ENCODE data around the gene FERMT3.
"Not testable (repeated sequence)": the region's sequence is repeated elsewhere in the genome, so short reads cannot be mapped to it uniquely, and the experiment has no call there.

Gene FERMT3

DNA sequence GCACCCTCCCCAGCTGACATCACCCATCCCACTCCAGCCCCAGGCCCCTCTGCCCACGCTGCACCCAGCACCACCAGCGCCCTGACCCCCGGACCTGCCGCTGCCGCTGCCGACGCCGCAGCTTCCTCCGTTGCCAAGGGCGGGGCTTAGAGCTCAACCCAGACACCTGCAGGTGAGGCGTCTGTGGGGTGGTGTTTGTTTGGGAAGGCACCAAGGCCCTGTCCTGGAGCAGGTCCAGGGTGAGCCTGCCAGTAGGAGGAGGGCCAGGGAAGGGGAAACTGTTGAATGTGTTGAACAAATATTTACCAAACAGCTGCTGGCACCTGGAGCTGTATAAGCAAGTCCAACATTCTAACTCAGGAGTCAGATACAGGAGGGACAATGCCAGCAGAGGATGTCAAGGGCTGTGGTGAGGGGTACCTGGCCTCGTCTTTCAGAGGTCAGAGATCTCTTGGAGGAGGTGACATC, 31.0 kb downstream of the FERMT3 start:
- DNase-seq: no peak

DNA sequence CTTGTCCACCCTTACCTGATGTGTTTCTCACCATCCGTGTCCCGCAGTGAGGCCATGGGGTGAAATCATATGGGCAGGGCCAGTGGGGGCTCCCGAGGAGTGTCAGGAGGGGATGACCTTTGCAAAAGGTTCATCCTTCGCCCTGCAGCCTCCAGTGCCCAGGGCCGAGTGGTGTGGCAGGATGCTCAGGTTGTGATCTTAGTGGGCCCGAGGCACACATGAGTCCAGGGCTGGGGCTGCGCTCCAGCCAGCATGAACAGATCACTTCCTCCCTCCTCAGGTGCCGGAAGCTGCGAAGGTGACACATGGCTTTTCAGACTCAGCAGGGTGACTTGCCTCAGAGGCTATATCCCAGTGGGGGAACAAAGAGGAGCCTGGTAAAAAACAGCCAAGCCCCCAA, 31.6 kb downstream of the FERMT3 start:
- DNase-seq: no peak

DNA sequence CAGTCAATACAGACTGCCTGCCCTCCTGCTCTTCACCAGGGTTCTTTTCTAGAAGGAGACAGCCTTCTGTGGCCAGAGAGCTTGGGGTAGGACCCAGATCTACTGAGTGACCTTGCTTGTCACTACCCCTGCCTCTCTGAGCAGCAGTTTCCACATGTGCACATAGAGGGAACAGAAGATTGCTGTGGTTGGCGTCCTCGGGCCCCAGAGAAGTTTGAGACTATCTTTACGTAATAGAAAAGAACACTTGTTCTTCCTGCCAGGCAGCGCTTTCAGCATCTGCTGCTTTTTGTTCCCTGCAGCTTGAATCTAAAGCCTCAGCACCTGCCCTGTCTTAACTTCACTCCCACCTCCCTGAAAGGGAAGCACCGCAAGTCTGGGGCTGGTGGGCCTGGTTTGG, 32.5 kb downstream of the FERMT3 start:
- peak; percentile 81 for DNase-seq

DNA sequence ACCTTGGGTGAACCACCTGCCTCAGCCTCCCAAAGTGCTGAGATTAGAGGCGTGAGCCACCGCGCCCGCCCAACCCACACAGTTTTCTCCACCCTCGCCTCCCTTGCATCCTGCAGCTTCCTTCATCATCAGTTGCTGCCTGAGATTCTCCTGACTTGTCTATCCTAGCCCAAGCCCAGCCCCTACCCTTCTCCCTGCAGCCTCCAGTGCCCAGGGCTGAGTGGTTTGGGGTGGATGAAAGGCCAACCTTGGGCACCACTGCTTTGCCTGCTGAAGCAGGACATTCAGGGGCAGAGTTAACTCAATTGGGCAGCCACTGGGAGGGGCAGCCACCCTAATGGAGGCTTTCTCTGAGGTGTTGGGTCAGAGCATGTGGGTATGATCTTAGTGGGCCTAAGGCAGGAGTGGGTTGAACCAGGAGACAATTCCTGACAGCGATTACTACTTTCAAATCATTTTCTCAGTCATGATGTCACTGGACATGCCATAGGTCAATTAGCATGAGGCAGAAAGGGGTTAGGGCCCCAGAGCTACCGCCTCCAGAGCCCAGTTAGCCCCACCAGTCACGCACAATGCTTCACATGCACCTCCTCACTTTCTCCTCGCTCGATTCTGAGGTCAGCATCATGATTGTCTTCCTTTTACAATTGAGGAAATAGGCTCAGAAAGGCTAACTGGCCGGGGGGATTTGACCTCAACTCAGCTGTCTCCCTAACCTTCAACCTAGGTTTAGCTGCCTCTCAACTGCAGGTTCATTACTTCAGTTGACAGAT, 33.3 kb downstream of the FERMT3 start:
- peak; percentile 70 for DNase-seq

DNA sequence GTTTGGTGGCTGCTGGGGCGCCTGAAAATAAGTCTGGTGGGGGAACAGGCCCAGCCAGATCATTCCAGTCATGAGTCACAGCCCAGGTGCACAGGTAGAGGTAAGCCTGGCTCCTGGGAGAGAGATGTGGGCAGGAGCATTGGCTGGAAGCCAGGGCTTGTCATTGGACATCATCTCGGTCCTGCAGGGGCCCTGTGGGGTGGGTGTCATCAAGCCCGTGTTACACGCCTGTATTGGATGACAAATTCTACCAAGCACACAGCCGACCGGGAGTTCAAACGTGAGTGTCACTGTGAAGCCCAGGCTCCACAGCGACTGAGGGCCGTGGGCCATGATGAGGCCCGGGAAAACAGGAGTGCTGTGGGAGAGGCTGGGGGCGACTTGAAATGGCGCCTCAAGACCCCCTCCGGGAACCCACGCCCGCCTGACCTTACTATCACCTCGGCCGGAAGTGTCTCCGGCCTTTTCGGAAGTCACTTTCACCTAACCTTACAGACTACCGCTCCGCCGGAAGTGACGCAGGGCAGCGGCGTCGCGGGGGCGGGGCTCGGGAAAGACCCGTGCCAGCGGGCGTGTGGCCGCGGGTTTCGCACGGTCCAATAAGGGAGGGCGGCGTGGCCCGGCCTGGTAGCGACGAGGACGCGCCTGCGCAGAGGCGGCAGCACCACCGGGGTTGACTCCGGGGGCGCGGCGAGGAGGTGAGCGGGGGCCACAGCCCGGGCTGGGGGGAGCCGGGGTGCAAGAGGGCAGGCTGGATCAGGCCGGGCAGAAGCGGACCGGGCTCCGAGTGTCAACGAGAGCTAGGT, 34.1 kb downstream of the FERMT3 start, which contains the start of gene FKBP2:
FKBP2 (plus strand) TSS at position 661 of the 806 bp plus-strand sequence. CDS start 1,293 bp downstream, outside the sequence.
- DNase-seq: peak; percentile 91

DNA sequence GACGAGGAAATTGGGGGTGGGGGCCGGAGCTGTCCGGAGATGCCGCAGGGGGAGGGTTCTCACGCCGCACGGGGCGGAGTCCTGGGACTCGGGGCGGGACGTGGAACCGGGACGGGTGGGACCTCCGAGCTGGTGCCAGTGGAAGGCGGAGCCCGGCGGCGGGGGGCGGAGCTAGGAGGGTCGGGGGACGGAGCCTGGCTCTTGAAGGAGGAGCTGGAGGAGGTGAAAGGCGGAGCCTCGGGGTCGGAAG, 34.6 kb downstream of the FERMT3 start:
- no peak for DNase-seq

DNA sequence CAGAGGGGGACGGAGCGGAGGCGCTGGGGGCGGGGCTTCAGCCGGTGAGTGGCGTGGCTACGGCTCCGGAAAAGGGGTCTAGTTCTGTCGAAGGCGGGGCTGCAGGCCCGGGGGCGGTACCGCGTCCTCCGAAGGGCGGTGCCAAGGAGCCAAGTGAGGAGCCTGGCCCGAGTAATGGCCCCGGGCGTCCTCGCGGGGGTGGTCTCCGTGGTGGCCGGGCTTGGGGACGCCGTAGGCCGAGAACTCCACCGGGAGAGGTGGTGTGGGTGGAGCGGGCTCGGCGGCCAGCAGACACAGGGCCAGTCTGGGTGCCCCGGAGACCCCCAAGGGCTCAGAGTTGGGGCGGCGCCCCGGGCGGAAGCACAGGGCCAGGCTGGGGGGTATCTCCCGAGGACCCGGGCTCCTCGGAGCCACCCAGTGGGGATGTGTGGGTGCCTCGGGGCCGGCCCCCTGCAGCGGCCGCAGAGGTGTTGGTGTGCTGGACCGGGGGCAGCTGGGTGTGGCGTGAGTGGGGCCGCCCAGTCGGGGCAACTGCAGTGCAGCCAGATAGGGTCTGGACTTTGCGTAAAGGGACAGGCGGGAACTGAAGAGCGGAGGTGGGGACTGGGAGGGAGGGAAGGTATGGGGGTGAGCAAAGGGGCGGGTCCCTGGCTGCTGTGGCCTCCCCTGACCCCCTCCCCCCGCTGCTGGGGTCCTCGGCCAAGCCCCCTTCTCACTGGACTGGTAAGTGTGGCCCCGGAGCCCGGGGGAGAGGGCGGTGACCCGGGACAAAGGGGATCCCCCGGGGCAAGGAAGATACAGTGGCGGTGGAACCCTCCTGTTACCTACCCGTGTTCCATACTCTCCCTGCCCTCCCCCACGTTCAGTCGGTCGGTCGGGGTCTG, 35.2 kb downstream of the FERMT3 start:
- DNase-seq: peak; percentile 96

DNA sequence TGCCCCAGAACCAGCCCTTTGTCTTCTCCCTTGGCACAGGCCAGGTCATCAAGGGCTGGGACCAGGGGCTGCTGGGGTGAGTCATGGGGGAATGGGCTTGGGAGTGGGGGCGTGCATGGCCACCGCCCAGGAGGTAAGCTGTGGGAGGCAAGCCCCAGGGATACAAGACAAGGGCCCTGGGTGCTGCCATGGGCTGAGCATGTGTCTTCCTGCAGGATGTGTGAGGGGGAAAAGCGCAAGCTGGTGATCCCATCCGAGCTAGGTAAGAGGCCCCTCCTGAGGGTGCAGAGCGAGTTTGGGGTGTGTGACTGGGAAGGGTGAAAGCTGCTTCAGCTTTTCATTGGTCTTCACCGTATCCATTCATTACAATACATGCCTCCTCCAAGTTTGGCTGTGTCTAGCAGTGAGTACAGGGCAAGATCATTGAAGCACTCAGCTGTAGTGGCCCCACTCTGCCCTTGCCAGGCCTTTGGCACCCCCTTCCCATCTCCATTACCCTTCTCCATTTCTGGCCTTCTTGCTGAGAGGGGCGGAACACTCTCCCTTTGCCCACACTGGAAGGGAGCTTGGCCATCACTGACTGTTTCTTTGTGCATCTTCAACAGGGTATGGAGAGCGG, 36.8 kb downstream of the FERMT3 start:
- DNase-seq: no peak

DNA sequence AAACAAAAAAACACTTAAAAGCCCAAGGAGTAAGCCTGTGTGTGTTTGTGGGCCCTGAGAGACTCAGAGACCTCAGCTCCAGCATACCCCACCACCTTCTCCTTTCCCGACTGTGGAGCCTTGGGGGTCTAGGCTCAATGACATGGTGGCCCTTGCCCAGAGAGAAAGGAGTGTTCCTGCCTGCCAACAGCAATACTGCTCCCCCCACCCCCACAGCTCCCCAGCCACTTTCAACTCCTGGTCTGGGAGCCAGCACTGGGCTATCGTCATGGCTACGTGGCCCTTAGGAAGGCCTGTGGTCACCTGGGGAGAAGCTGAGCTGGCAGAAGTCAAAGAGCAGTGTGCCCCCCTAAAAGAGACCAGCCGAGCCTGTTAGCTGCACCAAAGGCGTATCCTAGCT, 37.6 kb downstream of the FERMT3 start:
- no peak for DNase-seq

DNA sequence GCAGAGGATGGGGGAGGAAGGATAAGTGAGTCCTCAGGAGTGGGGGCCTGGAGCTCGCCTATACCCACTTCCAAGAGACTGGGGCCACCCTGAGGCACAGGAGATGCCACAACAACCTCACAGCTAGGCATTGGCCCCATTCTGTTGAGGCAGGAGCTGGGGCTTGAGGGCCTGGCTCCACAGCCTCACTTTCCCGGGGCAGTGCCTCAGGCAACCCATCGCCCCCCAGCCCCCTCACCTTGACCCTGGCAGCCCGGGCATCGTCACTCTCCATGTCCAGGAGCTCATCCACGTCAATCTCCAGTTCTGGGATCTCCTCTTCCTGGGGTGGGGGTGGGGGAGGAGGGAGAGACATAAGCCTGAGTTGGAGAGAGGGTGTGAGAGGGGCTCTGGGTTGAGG, 38.4 kb downstream of the FERMT3 start:
- DNase-seq: no peak

DNA sequence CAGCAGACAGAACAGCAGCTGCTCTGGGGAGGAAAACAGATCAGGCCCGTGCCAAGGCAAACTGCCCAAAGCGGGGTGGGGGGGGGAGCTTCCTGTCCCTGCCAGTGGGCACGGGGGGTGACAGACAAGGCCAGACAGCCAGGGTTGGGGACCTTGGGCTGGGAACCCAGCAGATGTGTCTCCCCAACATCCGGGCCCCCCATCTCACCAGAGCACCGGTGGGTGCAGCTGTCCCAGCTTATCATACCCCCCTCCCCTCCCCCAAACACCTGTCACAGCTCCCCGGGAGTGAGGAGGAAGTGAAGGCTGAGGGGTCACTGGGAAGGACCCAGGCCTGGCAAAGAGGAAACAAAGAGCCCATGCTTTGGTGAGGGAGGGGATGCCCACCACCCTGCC, 38.9 kb downstream of the FERMT3 start:
- peak; percentile 32 for DNase-seq

DNA sequence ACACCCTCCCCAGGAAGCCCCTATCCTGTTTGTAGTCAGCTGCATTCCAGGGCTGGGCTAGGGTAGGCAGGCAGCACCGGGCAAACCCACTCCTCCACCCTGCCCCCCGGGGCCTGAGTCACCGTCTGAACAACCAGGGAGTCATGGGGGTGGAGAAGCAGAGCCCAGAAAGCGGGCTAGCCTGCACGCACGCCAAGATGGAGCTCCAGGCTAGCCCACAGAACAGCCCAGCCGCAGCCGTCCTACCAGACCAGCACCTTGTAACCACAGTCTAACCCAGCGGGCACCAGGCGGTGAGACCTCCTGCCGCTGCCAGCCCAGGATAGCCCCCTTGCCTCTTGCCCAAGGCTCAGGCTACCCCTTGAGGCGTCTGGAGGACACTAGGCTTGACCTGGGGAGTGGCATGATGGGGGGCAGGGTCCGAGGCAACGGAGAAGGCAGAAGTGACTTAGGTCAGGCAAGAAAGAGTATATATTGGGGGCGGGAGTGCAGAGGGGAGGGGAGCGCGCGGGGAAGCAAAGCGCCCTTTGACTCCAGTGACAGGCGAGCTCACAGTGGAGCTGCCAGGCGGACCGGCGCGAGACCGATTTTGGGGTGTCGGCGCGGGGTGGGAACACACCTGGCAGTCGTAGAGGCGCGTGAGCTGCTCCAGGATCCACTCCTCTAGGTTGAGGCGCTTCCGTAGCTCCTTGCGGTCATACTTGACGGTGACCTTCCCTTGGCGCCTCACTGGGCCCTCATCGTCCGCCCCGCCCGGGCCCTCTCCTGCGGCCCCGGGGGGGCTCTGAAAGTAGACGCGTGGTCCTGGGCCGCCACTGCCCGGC, 39.5 kb downstream of the FERMT3 start:
- DNase-seq: no peak

DNA sequence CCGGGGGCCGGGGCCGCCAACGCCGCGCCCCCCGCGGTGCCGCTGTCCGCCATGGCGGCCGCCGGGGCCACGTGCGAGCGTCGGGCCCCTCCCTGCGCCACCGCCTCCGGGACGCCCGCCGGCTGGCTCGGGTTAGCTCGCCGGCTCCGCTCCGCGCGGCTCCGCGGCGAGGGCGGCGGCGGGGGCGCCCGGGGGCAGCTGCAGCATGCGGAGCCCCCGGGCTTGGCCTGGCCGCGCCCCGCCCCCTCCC, 40.0 kb downstream of the FERMT3 start:
- DNase-seq: not testable (repeated sequence)

DNA sequence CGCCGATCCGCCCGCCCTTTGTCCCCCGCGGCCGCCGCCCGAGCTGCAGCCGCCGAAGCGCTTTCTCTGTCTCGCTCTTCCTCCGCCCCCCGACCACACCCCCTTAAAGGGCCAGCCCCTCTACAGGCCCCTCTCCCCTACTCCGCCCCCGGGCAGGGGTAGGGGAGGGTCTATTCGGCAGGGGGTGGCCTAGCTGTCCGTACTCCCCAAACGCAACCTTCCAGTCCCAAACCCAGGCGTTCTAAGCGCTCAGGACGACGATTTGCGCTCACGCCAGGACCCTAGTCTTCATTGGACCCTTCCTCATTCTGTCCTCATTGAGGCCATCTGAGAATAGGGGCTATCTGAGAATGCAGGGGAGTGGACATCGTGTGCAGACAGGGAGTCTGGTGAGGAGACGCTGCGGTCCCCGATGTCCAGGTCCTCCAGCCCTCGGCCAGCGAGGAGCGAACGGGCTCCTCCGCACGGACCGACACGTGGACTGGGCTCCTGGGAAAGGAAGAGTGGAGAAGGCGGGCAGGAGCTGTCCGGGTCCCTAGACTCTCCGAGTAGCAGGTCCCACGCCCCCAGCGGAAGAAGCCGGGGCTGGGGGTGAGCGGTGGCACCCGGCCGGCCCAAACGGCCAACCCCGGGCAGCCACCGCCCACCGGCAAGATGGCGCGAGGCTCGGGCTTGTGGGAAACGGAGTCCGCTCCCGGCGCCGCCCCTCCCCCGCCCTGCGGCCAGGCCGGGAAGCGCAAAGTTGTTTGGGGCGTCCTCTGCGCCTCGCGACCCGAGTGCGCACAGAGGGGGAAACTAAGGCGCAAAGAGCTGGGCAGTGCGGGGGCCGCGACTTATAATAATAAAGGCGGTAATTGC, 40.6 kb downstream of the FERMT3 start, which contains the start of gene PPP1R14B:
PPP1R14B (minus strand) TSS at position 73 of the 858 bp plus-strand sequence. CDS start 270 bp downstream, outside the sequence.
- DNase-seq: peak; percentile 47

DNA sequence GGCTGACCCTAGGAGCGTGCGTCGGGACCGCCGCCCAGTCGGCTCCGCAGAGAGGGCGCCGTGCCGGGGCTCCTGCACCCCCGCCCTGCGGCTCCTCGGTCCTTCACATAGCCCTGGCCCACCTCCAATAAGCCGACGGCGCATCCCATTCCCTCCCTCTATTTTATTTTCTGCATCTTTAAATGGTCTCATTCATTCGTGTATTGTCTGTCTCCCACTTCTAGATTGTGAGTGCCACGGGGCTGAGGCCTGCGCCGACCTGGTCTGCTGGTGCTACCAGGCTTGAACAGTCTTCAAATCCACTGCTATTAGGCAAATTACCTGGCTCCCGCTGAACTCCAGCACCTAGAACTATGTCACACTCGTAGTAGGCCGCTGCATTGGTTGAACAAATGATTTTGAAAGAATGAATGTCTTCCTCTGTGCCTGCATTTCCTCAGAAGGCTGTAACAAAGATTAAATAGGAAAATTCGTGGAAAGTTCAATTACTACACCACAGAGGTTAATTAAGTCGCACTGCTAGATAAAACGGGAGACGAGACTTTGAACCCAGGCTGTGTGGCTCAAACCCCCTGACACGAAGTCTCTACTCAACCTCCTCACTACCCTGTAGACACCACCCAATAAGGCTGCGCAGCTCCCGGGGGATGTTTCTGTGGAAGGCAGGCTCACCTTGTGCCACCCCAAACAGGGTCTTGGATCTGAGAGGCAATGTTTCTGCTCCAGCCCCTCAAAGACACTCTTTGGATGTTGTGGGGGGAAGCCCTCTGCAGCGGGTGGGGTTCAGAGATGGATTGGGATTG, 41.4 kb downstream of the FERMT3 start:
- DNase-seq: no peak

DNA sequence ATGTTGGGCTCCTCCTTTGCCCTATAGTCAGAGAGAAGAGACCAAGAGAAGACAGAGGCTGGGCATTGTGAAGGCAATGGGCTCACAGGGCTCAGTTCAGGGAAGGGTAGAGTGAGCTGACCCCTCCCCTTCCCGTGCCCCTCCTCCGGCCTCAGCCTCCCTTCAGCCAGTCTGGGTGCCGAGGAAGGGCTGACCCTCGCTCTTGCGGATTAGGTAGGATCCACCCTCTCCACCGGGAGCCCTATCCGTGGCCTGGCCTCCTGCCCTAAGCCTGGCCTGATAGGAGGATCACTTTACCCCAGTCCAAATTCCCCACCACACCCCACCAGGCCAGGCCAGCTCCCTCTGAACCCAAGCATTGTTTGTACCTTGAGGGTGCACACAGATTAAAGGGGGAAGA, 42.1 kb downstream of the FERMT3 start:
- DNase-seq: no peak

DNA sequence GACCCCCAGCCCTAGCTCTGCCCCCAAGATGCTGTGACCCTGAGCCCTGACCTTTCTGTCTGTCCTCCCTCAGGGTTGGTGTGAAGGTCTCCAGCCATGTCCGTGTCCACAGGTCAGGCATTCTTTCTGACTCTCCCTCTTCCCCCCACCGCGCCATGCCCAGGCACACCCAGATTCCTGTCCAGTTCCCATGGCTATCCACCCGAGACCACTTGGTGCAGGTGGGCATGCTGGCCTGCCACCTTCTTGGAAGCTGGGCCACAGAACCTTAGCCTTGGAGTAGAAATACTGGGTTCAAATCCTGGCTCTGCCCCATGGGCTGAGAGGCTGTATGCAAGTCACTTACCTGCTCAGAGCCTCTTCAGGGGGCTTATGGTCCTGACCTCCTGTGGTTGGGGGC, 42.5 kb downstream of the FERMT3 start:
- no peak for DNase-seq

DNA sequence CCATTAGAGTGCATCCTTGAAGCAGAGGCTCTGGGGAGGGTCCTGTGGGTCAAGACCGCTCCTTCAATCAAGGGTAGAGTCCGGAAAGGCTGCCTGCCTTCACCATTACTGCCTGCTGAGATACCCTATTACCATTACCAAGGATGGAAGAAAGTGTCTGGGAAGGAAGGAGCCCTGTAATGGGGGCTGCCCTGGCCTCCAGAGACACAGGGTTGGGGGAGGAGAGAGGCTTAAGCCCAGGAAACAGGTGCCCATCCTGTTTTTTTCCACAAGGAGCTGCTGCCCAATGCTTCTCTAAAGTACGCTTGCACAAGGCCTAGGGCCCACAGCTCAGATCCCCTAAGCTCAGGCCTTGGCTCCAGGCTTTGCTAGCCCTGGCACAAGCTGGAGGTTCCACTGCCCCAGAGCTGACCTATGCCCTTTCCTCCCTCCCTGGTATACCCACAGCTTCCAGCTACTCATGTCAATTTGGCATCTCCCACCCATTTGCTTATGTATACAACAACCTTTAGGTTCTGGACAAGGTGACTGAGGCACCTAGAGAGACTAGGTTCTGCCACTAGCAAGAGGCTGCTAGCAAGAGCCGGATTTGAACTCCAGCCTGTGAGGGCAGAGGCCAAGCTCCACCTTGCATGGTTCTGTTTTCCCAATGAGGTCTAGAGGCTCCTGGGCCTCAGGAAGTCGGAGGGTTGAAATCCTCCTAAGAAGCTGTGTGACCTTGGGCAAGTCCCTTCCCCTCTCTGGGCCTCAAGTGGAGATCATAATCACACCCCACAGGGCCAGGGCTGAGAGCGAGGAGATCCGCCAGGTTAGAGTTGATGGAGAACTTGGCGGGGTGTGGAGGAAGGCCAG, 43.3 kb downstream of the FERMT3 start:
- peak; percentile 28 for DNase-seq

DNA sequence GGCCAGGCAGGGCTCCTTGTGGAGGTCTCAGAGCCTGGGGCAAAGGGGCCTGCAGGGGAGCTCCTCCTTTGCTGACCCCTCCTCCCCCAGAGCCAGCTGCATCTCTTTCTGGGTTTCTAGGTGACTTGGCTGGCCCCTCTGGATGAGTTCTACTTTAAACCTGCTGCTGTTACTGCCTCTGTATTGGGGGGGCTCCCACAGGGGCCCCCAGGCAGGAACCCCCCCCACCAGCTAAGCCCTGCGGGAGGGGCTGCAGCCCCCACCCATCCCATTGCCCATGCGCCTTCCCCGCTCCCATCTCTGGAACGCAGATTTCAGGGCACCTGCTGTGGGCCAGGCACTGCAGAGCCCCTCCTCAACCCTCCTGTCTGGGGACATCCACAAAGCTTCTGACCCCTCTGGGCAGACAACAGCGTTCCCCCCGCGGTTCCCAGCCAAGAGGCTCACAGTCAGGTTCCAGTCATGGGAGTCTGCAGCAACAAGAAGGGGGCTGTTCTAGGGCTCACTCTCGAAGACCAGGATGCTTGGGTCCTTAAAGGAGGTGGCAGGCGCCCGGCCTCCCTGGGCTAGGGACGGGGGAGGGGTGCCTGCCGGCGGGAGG, 44.0 kb downstream of the FERMT3 start:
- DNase-seq: no peak
